Panc1 (cell line): Measurements from ENCODE around the gene ATXN7L1. TPM values are rescaled to one million over a fixed set of nuclear protein-coding genes. Genes with fewer than 3 reads are reported as not detected.

Experiments used
- ATAC-seq: fragments of 200-7000 bp; cut with Tn5 transposase; 2 replicates; pipeline ENCODE4 v1.9.1; 2020; ENCODE audit warnings: mild to moderate bottlenecking, moderate library complexity
- BruUV-seq: library from RNA; stranded (reverse); fragments of 400-500 nt; replicated peaks from 2 replicates; lab custom pipeline; 2021; lab: Mats Ljungman, UMichigan
- CTCF ChIA-PET: fragments of 300-600 bp; sonication (Branson Sonifier 250); formaldehyde crosslinking; loops from one replicate; lab custom pipeline; 2022; ENCODE audit warnings: antibody characterized with exemption; lab: Charles Lee
- POLR2A ChIA-PET: fragments of 300-600 bp; sonication (Branson Sonifier 250); formaldehyde crosslinking; loops from one replicate; lab custom pipeline; 2022; ENCODE audit warnings: antibody characterized with exemption; lab: Charles Lee
- DNase-seq: peaks from one replicate; pipeline ENCODE4 v3.0.0-alpha.2; 2010; ENCODE audit warnings: low read depth, low spot score
- H3K27ac ChIP-seq: 2 replicates; pipeline ENCODE4 v1.5.1; 2011; ENCODE audit warnings: mild to moderate bottlenecking, low read length, inconsistent platforms
- H3K27me3 ChIP-seq: fragments of 200-500 bp; sonication (Bioruptor generic); 2 replicates; pipeline ENCODE4 v1.6.0; 2014; ENCODE audit warnings: low read length, inconsistent platforms; ENCODE audit not compliant: control insufficient read depth, insufficient read depth
- H3K36me3 ChIP-seq: fragments of 200-500 bp; sonication (Bioruptor generic); 2 replicates; pipeline ENCODE4 v1.5.1; 2014; ENCODE audit warnings: inconsistent platforms, mild to moderate bottlenecking, low read length, moderate library complexity; ENCODE audit not compliant: control insufficient read depth, insufficient read depth
- H3K4me1 ChIP-seq: 2 replicates; pipeline ENCODE4 v1.5.1; 2011; ENCODE audit warnings: inconsistent platforms, mild to moderate bottlenecking, low read length, moderate library complexity; ENCODE audit not compliant: control insufficient read depth, insufficient read depth
- H3K4me3 ChIP-seq, 2 experiments: 2 replicates each; pipeline ENCODE4 v1.5.1; 2011 to 2012; ENCODE audit warnings: low read depth in 2 of 2, low read length in 2 of 2, mild to moderate bottlenecking in 2 of 2, inconsistent platforms in 1 of 2, moderate library complexity in 1 of 2
- H3K9me3 ChIP-seq: fragments of 200-500 bp; sonication (Bioruptor generic); 2 replicates; pipeline ENCODE4 v1.5.1; 2014; ENCODE audit warnings: low read depth, mild to moderate bottlenecking, inconsistent platforms, low read length, moderate library complexity; ENCODE audit not compliant: control insufficient read depth, insufficient read depth
- POLR2AphosphoS5 ChIP-seq: IDR thresholded peaks from 2 replicates; pipeline ENCODE4 v1.6.1; 2012; ENCODE audit warnings: mild to moderate bottlenecking, low read depth, low read length, moderate library complexity
- REST ChIP-seq, 2 experiments: IDR thresholded peaks; 2 replicates each; pipeline ENCODE4 v1.6.1; 2011 to 2012; ENCODE audit warnings: low read depth in 2 of 2, control low read depth in 1 of 2, low read length in 1 of 2, mild to moderate bottlenecking in 1 of 2, moderate library complexity in 1 of 2; ENCODE audit not compliant: insufficient read depth in 1 of 2
- SIN3A ChIP-seq: IDR thresholded peaks from 2 replicates; pipeline ENCODE4 v1.6.1; 2012; ENCODE audit warnings: low read depth, mild to moderate bottlenecking, low read length, moderate library complexity, borderline replicate concordance; ENCODE audit not compliant: insufficient read depth
- TCF7L2 ChIP-seq: IDR thresholded peaks from 2 replicates; pipeline ENCODE4 v1.6.1; 2011; ENCODE audit warnings: mild to moderate bottlenecking, low read depth, low read length, inconsistent platforms
- in situ Hi-C: cut with HindIII; loops from 2 replicates; pipeline ENCODE4 v1.10.0; 2016; ENCODE audit warnings: low sequenced_read_pairs, low pct_unique_long_range_greater_than_20kb
- intact Hi-C: fragments of 100-400 bp; cut with micrococcal nuclease; formaldehyde crosslinking; loops from one replicate; pipeline ENCODE4 v1.10.0; 2022; ENCODE audit not compliant: unreplicated experiment
- total RNA-seq: library from RNA; stranded (reverse); gene quantifications from one replicate; pipeline ENCODE4 v1.2.1, GENCODE V29; 2021; ENCODE audit not compliant: unreplicated experiment
- TF ChIP-seq, protein P1 (sequence below): fragments of 450-650 bp; IDR thresholded peaks from 2 replicates; pipeline ENCODE4 v1.5.1; 2017; ENCODE audit warnings: mild to moderate bottlenecking

Gene ATXN7L1
- total RNA-seq, 1 experiment from 2014 or later: 10.8 TPM

DNA sequence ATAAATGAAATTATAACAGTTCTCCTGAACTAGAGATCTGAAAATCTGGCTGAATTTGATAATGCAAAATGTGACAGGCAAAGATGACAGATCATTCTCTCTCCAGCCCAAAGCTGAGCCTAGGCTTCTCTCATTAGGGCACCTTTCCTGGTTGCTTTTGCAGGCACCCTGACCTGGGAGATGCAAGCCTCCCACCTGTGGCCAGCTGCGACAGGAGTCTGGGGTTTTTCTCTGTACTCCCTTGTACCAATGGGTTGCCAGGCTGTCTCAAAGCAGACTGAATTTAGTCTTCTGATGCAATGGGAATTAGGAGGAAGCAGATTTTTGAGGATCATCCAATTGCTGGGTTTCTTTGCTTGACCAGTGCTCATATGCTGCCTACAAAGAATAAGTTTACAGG, 210.1 kb downstream of the ATXN7L1 start:
- POLR2A ChIA-PET: no interaction called here
- no TSS peak for BruUV-seq
- Histone ChIP-seq H3K9me3 (no peaks in the 10 kb centered on the region), H3K4me1 (peaks cover 5% of the 10 kb centered on the region; the same call in 1 of the 2 replicates), H3K27ac (no peak overlapping the region), H3K27me3 (no peaks in the 10 kb centered on the region), H3K36me3 (no peaks in the 10 kb centered on the region), H3K4me3 (no peak overlapping the region)
- CTCF ChIA-PET: no interaction called here
- intact Hi-C loops: no loop called here
- in situ Hi-C loops: no loop called here
- no peak for DNase-seq
- TF ChIP-seq REST (IDR thresholded peaks at IDR 0.05; ENCODE audit: insufficient read depth in 1 of 2, low read depth in 2 of 2, low read length in 1 of 2): no peak
- TF ChIP-seq TCF7L2: no peak
- no peak for TF ChIP-seq POLR2AphosphoS5
- TF ChIP-seq, protein P1, sequence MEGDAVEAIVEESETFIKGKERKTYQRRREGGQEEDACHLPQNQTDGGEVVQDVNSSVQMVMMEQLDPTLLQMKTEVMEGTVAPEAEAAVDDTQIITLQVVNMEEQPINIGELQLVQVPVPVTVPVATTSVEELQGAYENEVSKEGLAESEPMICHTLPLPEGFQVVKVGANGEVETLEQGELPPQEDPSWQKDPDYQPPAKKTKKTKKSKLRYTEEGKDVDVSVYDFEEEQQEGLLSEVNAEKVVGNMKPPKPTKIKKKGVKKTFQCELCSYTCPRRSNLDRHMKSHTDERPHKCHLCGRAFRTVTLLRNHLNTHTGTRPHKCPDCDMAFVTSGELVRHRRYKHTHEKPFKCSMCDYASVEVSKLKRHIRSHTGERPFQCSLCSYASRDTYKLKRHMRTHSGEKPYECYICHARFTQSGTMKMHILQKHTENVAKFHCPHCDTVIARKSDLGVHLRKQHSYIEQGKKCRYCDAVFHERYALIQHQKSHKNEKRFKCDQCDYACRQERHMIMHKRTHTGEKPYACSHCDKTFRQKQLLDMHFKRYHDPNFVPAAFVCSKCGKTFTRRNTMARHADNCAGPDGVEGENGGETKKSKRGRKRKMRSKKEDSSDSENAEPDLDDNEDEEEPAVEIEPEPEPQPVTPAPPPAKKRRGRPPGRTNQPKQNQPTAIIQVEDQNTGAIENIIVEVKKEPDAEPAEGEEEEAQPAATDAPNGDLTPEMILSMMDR: no peak
- no peak for TF ChIP-seq SIN3A
- no peak for ATAC-seq

DNA sequence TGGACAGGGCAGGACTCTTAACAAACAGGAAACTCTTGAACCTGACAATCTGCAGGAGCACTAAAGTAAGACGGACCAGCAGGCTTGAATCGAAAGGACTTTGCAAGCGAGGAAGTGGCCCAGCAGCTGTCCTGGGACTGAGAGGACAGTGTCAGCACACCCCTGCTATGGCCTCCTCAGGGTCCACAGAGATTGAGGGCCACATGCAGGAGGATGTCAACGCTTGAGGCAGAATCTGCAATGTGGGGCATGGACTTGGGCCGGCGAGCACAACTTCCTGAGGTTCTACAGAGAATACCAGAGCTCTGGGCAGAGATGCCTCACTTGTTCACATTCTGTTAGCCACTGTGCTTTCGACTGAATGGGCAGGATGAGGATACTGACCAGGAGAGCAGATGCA, 210.7 kb downstream of the ATXN7L1 start:
- no peaks in the 10 kb centered on the region for H3K27me3 ChIP-seq
- no peak overlapping the region for H3K4me3 ChIP-seq
- DNase-seq: no peak
- in situ Hi-C loops (no loop called here), intact Hi-C loops (no loop called here)
- H3K4me1 ChIP-seq: peaks cover 5% of the 10 kb centered on the region; the same call in 1 of the 2 replicates
- H3K27ac ChIP-seq: no peak overlapping the region
- no peak for TF ChIP-seq REST (IDR thresholded peaks at IDR 0.05; ENCODE audit: insufficient read depth in 1 of 2, low read depth in 2 of 2, low read length in 1 of 2)
- TF ChIP-seq, protein P1: no peak
- ChIA-PET CTCF (no interaction called here), POLR2A (no interaction called here)
- H3K36me3 ChIP-seq: no peaks in the 10 kb centered on the region
- H3K9me3 ChIP-seq: no peaks in the 10 kb centered on the region
- ATAC-seq: no peak
- BruUV-seq: no TSS peak
